Measurements from ENCODE around the gene GNAT2.

GNAT2 gene

DNA sequence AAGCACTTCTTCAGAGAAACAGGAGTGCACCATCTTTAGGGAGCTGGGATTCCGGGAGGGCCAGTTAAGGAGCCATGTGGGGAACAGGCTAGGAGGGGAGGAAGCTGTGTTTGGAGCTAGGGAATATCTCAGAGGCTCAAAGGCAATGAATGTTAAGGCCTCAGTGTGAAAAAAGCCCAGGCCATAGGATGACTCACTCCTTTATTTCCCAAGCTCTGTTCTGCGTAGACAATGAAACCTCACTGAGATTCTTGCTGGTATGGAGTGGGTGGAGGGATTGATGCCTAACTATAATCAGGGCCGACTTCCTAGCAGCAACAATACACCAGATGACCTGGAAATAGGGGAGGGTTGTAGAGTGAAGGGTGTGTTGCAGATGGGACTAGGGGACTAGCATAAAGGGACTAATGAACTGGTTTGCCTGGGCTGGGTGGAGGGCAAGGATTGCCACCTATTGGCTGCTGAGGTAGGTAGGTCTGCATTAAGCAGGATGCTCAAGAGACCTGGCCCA is 2.1 kb downstream of the GNAT2 start:
- DNase-seq (ENCODE audit: insufficient read length, low spot score) (no peak), FAIRE-seq (no peak)
- TF ChIP-seq TAF1 (IDR thresholded peaks at IDR 0.05; ENCODE audit: low read depth, low read length) (no peak), SPI1 (IDR thresholded peaks at IDR 0.05; ENCODE audit: low read depth, low read length) (no peak), POLR2AphosphoS5 (IDR thresholded peaks at IDR 0.05; ENCODE audit: low read depth, low read length) (no peak), PAX5 (IDR thresholded peaks at IDR 0.05; ENCODE audit: insufficient read depth, low read length, severe bottlenecking) (no peak), POLR2A (IDR thresholded peaks at IDR 0.05; ENCODE audit: low read depth, low read length) (no peak), POU2F2 (IDR thresholded peaks at IDR 0.05; ENCODE audit: low read depth, low read length) (no peak)

- TF ChIP-seq POU2F2 (IDR thresholded peaks at IDR 0.05; ENCODE audit: low read depth, low read length), result no peak
- DNase-seq (ENCODE audit: insufficient read length, low spot score), result no peak
These were observed 3.0 kb downstream of the GNAT2 start for GRCh38 chr1:109616391-109616790.

GRCh38 chr1:109615879-109616278 is 3.5 kb downstream of the GNAT2 start:
- DNase-seq (ENCODE audit: insufficient read length, low spot score) (no peak), FAIRE-seq (no peak)

More at GRCh38 chr1:109616391-109616790, 3.0 kb downstream of the GNAT2 start:
- FAIRE-seq, result no peak

GRCh38 chr1:109613361-109614147 is 5.9 kb downstream of the GNAT2 start:
- DNase-seq (ENCODE audit: insufficient read length, low spot score) (no peak), FAIRE-seq (no peak)

More at GRCh38 chr1:109615879-109616278, 3.5 kb downstream of the GNAT2 start:
- peak; percentile 56 for TF ChIP-seq SPI1 (IDR thresholded peaks at IDR 0.05; ENCODE audit: low read depth, low read length)
- no peak for TF ChIP-seq POU2F2 (IDR thresholded peaks at IDR 0.05; ENCODE audit: low read depth, low read length)

DNA sequence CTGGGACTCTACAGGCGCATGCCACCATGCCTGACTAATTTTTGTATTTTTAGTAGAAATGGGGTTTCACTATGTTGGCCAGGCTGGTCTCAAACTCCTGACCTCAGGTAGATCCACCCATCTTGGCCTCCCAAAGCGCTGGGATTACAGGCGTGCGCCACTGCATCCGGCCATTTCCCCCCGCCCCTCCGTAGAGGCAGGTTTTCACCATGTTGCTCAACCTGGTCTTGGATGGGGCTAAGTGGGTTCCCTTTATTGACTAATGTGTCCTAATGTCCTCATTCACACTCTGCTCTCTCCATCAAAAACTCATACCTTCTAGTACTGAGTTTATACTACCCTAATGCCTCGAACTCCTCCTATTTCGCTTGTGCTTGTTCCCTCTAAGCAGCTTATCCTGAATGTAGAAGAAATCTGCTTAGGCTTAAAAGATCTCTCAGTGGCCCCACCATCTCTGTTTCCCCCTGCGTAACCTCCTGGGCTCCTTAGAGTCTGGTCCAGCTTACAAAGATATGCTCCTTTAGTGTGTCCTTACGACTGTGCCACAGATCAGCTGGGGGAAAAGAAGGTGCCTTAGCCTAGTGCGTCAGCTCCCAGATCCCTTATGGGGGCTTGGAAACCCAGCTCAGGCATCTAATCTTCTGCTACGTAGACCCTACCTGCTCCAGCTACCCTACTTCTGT is 8.0 kb downstream of the GNAT2 start:
- no peak for FAIRE-seq
- TF ChIP-seq POLR2AphosphoS5 (IDR thresholded peaks at IDR 0.05; ENCODE audit: low read depth, low read length) (no peak), TAF1 (IDR thresholded peaks at IDR 0.05; ENCODE audit: low read depth, low read length) (no peak), PAX5 (IDR thresholded peaks at IDR 0.05; ENCODE audit: insufficient read depth, low read length, severe bottlenecking) (no peak), POU2F2 (IDR thresholded peaks at IDR 0.05; ENCODE audit: low read depth, low read length) (no peak), POLR2A (IDR thresholded peaks at IDR 0.05; ENCODE audit: low read depth, low read length) (no peak), SPI1 (IDR thresholded peaks at IDR 0.05; ENCODE audit: low read depth, low read length) (no peak)
- no peak for DNase-seq (ENCODE audit: insufficient read length, low spot score)

More at GRCh38 chr1:109613361-109614147, 5.9 kb downstream of the GNAT2 start:
- no peak for TF ChIP-seq SPI1 (IDR thresholded peaks at IDR 0.05; ENCODE audit: low read depth, low read length)
- no peak for TF ChIP-seq POLR2AphosphoS5 (IDR thresholded peaks at IDR 0.05; ENCODE audit: low read depth, low read length)
- no peak for TF ChIP-seq TAF1 (IDR thresholded peaks at IDR 0.05; ENCODE audit: low read depth, low read length)
- TF ChIP-seq POLR2A (IDR thresholded peaks at IDR 0.05; ENCODE audit: low read depth, low read length), result no peak
- no peak for TF ChIP-seq POU2F2 (IDR thresholded peaks at IDR 0.05; ENCODE audit: low read depth, low read length)

GRCh38 chr1:109610609-109611307 is 8.7 kb downstream of the GNAT2 start:
- TF ChIP-seq SPI1 (IDR thresholded peaks at IDR 0.05; ENCODE audit: low read depth, low read length) (no peak), POU2F2 (IDR thresholded peaks at IDR 0.05; ENCODE audit: low read depth, low read length) (no peak), POLR2A (IDR thresholded peaks at IDR 0.05; ENCODE audit: low read depth, low read length) (no peak), POLR2AphosphoS5 (IDR thresholded peaks at IDR 0.05; ENCODE audit: low read depth, low read length) (no peak), TAF1 (IDR thresholded peaks at IDR 0.05; ENCODE audit: low read depth, low read length) (no peak), PAX5 (IDR thresholded peaks at IDR 0.05; ENCODE audit: insufficient read depth, low read length, severe bottlenecking) (no peak)
- FAIRE-seq (no peak), DNase-seq (ENCODE audit: insufficient read length, low spot score) (no peak)

- no peak for FAIRE-seq
These were observed 9.5 kb downstream of the GNAT2 start for GRCh38 chr1:109609881-109610280.

DNA sequence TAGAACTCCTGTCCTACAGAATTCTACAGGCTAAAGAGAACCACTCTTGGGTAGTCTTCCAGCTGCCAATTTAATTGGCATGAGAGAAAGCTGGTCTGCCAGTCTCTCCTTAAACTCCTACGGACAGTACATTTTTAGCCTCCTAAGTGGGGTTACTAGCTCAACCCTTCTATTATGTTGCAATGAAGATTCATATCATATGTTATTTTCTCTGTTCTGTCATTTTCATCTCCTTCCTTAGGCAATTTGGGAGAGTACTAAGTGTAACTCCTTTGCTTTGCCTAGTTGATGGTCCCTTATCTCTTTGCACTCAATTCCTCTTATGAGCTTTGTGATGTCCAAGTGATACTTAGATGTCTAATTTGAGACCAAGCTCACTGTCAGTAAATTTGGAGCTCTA is 14.0 kb downstream of the GNAT2 start:
- FAIRE-seq (no peak), DNase-seq (ENCODE audit: insufficient read length, low spot score) (no peak)
- TF ChIP-seq PAX5 (IDR thresholded peaks at IDR 0.05; ENCODE audit: insufficient read depth, low read length, severe bottlenecking), result no peak
- TF ChIP-seq POLR2A (IDR thresholded peaks at IDR 0.05; ENCODE audit: low read depth, low read length), result no peak
- TF ChIP-seq POLR2AphosphoS5 (IDR thresholded peaks at IDR 0.05; ENCODE audit: low read depth, low read length), result no peak
- TF ChIP-seq TAF1 (IDR thresholded peaks at IDR 0.05; ENCODE audit: low read depth, low read length), result no peak
- no peak for TF ChIP-seq POU2F2 (IDR thresholded peaks at IDR 0.05; ENCODE audit: low read depth, low read length)
- TF ChIP-seq SPI1 (IDR thresholded peaks at IDR 0.05; ENCODE audit: low read depth, low read length), result no peak

More at GRCh38 chr1:109609881-109610280, 9.5 kb downstream of the GNAT2 start:
- no peak for TF ChIP-seq POU2F2 (IDR thresholded peaks at IDR 0.05; ENCODE audit: low read depth, low read length)
- no peak for TF ChIP-seq POLR2A (IDR thresholded peaks at IDR 0.05; ENCODE audit: low read depth, low read length)
- TF ChIP-seq POLR2AphosphoS5 (IDR thresholded peaks at IDR 0.05; ENCODE audit: low read depth, low read length), result no peak
- TF ChIP-seq SPI1 (IDR thresholded peaks at IDR 0.05; ENCODE audit: low read depth, low read length), result no peak
- TF ChIP-seq TAF1 (IDR thresholded peaks at IDR 0.05; ENCODE audit: low read depth, low read length), result no peak
- TF ChIP-seq PAX5 (IDR thresholded peaks at IDR 0.05; ENCODE audit: insufficient read depth, low read length, severe bottlenecking), result no peak
- DNase-seq (ENCODE audit: insufficient read length, low spot score), result no peak

DNA sequence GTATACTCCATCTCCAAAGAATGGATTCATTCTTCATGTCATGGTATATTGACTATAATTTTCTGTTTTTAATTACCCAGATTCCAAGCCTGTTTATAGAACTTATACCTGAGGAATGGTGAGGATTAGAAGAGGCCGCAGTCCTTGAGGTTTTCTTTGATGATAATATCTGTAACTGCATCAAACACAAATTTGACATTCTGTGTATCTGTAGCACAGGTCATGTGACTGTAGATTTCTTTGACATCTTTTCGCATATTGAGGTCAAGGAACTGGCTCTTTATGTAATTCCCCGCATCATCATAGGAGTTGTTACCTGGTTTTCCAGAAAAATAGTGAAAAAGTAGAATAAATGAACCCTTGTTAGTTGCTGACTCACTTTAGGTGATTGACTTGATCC is 16.2 kb downstream of the GNAT2 start:
- TF ChIP-seq TAF1 (IDR thresholded peaks at IDR 0.05; ENCODE audit: low read depth, low read length) (no peak), POLR2AphosphoS5 (IDR thresholded peaks at IDR 0.05; ENCODE audit: low read depth, low read length) (no peak), SPI1 (IDR thresholded peaks at IDR 0.05; ENCODE audit: low read depth, low read length) (no peak), PAX5 (IDR thresholded peaks at IDR 0.05; ENCODE audit: insufficient read depth, low read length, severe bottlenecking) (no peak), POLR2A (IDR thresholded peaks at IDR 0.05; ENCODE audit: low read depth, low read length) (no peak), POU2F2 (IDR thresholded peaks at IDR 0.05; ENCODE audit: low read depth, low read length) (no peak)
- DNase-seq (ENCODE audit: insufficient read length, low spot score) (no peak), FAIRE-seq (no peak)
